LNCAP (cell line): ENCODE measurements around the gene MAGI3.

Experiments
- TF ChIP-seq, protein P1 (sequence below): fragments of 450-650 bp; IDR thresholded peaks from 2 replicates; pipeline ENCODE4 v1.5.1; 2017; ENCODE audit warnings: mild to moderate bottlenecking

The MAGI3 gene

DNA sequence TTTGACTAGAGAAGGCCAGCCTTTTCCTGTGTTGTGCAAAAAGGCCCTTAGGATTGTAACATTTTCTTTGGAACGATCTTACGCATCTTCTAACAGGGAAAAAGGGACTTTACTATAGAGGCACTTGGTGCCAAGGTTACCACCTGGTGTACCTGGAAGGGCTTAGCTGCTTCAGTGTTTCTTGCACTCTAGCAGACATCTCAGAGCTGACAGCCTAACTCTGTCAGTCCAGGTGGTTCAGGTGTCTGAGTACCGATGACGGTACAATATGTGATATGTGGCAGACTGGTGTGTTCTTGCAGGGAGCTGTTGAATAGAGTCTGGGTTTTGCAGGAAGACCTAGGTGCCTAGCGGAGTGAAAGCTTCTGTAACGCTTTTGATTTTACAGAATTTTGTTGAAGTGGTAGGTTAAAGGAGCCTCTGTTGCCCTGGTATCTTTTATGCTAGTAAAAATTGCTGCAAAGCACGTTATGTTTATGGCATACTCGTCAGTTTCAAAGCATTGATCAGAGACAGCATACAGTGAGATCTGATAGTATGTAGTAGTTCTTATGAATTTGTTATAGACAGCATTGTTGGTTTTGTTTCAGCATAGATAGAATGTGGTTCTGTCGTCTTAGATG, 1.4 kb downstream of the MAGI3 start:
- TF ChIP-seq, protein P1, sequence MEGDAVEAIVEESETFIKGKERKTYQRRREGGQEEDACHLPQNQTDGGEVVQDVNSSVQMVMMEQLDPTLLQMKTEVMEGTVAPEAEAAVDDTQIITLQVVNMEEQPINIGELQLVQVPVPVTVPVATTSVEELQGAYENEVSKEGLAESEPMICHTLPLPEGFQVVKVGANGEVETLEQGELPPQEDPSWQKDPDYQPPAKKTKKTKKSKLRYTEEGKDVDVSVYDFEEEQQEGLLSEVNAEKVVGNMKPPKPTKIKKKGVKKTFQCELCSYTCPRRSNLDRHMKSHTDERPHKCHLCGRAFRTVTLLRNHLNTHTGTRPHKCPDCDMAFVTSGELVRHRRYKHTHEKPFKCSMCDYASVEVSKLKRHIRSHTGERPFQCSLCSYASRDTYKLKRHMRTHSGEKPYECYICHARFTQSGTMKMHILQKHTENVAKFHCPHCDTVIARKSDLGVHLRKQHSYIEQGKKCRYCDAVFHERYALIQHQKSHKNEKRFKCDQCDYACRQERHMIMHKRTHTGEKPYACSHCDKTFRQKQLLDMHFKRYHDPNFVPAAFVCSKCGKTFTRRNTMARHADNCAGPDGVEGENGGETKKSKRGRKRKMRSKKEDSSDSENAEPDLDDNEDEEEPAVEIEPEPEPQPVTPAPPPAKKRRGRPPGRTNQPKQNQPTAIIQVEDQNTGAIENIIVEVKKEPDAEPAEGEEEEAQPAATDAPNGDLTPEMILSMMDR: no peak

DNA sequence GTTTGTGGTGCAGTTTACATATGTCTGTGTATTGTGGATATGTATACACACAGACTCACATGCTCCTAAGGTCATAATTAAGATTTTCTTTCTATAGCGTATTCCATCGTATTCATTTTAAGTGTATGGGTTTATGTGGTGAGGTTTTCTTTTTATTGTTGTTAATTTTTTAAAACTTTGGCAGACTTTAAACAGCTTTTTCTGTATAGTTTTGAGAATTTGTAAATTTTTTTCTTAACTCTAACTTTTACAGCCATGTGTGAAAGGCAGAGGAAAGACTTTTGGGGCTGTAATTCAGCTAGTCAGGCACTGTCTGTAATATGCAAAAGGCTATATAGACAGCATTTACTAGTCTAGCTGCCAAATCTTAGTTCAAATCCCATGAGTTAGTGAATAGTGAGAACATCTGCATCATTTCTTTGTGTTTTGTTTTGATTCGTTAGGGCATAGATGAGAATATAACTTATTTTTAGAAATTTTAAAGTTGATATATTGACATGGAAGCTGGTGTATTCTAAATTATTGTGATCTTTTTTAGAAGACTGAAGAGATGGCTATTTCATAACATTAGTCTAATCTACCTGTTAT, 2.3 kb downstream of the MAGI3 start:
- TF ChIP-seq, protein P1: no peak

DNA sequence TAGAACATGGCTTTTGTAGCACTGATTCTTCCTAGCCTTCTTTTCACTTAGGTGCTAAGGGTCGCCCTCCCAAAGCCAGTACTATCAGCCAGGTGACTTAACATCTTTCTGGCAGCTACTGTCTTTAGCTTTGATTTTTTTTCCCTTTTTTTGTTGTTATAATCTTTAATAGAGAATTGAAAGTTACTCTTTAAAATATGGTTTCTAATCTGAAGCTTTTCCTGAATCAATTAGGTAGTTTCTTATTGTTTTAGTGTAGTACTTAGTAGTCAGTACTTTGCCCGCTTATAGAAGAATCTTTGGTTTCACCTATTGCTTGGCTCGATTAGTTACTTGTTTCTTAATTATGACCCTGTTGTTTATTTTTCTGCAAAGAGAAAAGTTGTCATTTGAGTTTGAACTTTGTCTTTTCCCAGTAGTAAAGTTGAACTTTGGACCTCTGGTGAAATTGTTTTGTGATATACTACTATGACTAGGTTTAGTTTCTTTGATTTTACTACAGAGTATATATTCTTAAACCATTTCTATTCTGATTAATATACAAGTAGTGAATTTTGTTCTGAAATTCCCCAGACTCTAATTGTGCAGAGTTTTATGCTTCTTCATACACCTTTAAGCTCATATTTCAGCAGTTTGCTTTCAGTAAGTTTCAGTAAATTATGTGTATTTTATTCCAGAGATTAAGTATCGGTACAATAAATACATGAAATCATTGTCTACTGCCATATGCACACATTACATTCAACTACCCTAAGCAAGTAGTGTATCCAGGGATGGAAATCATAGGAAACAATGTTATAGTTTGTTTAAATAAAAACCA, 3.9 kb downstream of the MAGI3 start:
- TF ChIP-seq, protein P1: no peak

DNA sequence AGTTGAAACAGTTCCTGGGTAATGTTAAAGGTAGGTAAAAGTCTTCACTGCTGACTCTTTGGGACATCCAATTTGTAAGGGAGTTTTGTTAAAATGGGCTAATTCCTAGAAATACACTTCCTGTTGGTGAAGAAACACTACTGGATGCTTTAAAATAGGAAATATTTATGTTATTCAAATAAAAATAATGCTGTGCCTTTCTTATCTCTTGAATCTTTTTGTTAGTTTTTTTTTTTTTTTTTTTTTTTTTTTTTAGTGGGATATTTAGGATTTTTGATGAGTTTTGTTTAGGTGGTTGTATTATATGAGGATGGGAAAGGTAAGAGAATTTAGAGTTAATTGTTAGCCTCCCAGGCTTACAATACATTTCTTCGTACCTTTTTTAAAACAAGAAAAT, 4.5 kb downstream of the MAGI3 start:
- TF ChIP-seq, protein P1: no peak

DNA sequence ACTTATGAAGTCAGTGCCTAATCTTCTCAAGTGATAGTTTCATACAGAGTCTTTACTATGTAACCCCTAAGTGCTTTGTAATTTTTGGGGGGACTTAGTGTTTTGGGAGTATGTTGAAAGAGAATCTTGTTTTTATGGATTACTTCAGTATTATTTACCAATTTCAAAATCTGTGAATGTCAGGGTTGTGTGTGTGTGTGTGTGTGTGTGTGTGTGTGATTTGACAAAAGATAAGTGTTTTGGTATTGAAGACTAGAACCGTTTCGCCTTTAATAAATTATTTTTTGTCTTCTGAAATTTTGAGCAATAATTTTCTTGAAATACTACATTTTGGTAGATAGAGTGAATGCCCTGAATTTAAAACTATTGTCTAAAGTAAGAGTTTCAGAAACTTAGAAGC, 5.8 kb downstream of the MAGI3 start:
- TF ChIP-seq, protein P1: no peak

DNA sequence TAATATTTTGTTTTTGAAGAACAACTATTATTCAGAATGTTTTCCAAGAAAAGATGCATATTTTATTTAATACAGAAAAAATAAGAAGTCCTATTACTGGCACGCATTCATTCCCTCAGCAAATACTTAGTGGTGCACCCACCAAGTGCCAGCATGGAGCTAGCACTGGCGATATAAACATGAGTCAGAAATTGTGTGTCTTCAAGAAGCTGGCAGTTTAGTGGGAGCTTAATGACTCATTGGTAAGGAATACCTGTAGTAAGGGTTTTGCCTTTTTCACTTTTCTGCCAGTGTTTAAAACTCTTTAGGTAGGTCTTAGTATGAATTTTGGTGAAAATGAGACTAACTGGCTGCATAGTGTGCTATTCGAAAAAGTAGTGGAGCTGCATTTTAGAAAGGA, 6.3 kb downstream of the MAGI3 start:
- TF ChIP-seq, protein P1: no peak

DNA sequence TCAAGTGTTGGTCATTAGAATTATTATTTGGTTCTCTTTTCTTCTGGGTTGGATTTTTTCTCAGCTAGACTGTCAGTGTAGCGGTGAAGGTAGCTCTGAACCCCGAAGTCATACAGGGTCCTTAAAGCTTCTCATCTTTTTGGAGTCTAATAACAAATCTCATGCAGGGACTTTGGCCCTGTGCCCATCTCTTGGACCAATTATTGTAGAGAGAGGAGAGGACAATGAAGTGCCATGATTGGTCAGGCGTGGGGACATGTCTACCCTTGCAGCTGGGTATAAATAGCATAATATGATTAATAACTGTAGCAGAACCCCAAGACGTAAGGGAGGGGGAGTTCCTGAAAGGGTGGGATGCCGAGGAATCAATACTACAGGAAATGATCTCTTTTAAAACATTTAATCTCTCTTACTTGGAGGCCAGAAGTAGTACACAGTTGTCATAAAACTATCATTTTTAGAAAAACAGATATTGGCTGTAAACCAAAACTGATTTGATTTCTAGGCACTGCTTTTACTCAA, 8.8 kb downstream of the MAGI3 start:
- TF ChIP-seq, protein P1: no peak
